GM12872 (cell line): ENCODE data around the gene TEX54.

Experiments
- TF ChIP-seq, protein P1 (sequence below): IDR thresholded peaks from 3 replicates; pipeline ENCODE4 v1.5.1; 2011; ENCODE audit warnings: low read depth, mild to moderate bottlenecking, low read length, moderate library complexity; ENCODE audit not compliant: insufficient read depth

The TEX54 gene

DNA sequence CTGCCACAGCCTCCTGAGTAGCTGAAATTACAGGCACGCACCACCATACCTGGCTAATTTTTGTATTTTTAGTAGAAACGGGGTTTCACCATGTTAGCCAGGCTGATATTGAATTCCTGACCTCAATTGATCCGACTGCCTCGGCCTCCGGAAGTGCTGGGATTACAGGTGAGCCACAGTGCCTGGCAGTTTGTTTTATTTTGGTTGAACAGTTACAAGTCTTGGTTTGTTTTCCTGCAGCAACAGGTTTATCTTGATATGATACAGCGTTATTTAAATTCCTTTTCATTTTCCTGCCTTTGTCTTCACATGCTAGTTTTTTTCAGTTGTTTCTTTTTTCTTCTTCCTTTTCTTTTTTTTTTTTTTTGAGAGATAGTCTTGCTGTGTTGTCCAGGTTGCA is 44.1 kb upstream of the TEX54 start:
- TF ChIP-seq, protein P1, sequence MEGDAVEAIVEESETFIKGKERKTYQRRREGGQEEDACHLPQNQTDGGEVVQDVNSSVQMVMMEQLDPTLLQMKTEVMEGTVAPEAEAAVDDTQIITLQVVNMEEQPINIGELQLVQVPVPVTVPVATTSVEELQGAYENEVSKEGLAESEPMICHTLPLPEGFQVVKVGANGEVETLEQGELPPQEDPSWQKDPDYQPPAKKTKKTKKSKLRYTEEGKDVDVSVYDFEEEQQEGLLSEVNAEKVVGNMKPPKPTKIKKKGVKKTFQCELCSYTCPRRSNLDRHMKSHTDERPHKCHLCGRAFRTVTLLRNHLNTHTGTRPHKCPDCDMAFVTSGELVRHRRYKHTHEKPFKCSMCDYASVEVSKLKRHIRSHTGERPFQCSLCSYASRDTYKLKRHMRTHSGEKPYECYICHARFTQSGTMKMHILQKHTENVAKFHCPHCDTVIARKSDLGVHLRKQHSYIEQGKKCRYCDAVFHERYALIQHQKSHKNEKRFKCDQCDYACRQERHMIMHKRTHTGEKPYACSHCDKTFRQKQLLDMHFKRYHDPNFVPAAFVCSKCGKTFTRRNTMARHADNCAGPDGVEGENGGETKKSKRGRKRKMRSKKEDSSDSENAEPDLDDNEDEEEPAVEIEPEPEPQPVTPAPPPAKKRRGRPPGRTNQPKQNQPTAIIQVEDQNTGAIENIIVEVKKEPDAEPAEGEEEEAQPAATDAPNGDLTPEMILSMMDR, result no peak

DNA sequence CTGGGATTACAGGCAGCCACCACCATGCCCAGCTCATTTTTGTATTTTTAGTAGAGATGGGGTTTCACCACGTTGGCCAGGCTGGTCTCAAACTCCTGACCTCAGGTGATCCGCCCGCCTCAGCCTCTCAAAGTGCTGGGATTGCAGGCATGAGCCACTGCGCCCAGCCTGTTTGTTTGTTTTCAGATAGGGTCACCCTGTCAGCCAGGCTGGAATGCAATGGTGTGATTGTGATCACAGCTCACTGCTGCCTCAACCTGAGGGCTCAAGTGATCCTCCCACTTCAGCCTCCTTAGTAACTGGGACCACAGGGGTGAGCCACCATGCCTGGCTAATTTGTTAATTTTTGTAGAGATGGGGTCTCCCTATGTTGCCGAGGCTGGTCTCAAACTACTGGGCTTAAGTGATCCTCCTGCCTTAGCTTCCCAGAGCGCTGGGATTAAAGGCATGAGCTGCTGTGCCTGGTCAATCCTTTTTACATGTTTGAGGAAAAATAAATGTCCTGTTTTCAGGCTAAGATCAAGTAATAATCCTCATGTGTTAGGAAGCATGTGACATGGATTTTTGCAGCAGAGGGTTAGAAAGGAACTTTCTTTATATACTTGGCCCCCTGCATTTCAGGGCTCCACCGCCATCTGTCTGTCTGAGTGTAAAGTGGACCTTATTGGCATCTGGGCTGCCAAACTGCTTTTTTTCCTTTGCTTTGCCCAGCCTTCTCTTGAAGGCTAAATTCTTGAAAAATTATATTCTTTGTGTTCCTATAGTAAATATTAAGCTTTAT is 43.2 kb upstream of the TEX54 start:
- TF ChIP-seq, protein P1, result no peak

DNA sequence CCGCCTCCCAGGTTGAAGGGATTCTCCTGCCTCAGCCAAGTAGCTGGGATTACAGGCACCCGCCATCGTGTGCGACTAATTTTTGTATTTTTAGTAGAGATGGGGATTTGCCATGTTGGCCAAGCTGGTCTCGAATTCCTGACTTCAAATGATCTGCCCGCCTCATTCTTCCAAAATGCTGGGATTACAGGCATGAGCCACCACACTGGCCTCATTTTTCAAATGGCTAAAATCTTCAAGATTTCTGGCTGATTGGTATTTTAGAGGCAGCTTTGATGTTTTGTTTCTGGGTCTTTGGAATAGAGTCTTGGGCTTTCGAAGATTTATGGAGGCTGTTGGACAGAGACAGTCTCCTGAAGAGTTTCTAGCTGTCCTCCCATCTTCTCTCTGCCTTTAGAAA is 42.2 kb upstream of the TEX54 start:
- TF ChIP-seq, protein P1, result no peak

DNA sequence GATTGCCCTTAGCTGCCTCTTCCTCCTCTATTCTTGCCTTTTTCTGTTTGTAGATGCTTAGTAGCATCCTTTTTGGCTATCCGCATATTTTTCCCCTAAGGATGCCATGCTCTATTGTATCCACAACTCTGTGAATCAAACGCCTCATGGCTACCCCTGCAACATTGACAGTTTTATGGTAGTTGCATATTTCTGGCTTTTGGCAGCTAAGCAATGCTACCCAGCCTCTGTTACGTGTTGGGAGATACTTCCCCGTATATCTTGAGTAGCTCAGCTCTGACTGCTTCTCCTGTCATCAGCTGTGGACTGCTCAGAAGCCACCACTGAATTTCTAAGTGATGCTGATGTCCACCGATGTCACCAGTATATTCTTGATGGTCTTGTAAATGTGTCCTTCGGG is 33.0 kb upstream of the TEX54 start:
- TF ChIP-seq, protein P1, result no peak

DNA sequence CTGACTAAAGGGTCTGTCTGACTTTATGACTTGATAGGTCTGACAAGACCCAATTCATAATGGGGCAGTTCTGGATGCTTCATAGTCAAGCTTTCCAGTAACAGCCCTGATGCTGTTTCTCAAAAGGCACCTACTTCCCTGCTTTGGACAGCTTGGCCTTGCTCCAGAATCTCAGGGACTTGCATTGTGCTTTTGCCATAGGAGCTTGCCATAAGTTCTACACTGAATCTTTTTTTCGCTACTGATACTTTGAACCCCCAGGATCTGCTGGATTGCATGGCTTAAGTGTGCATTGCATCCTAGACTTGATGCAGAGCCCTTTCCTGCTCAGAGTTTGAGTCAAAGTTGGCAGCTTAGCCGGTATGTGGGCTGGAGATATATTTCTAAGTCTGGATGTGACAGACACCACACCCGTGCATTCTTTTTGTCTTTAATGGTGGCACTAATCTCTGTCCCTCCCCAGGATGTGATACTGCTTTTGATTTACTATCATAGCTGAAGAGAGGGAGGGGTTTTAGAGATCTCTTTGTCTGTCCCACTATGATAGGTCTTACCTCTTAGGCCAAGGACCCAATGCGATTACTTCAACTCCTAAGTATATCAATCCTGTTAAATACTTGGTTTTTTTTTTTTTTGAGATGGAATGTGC is 31.2 kb upstream of the TEX54 start:
- TF ChIP-seq, protein P1, result no peak

DNA sequence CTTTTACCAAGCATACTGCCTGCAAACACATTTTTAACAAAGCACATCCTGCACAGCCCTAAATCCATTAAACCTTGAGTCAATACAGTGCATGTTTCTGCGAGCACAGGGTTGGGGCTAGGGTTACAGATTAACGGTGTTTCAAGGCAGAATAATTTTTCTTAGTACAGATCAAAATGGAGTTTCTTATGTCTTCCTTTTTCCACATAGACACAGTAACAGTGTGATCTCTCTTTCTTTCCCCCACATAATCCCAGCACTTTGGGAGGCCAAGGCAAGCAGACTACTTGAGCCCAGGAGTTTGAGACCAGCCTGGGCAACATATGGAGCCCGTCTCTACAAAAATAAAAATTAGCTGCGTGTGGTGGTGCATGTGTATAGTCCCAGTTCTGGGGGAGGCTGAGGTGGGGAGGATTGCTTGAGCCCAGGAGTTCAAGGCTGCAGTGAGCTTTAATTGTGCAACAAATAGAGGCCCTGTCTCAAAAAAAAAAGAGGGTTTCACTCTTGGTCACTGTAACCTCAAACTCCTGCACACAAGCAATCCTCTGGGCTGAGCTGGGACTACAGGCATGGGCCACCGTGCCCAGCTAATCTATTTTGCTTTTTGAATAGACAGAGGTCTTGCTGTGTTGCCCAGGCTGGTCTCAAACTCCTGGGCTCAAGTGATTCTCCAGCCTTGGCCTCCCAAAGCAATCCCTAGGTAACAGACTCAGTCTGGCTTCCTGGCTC is 28.4 kb upstream of the TEX54 start:
- TF ChIP-seq, protein P1, result no peak

DNA sequence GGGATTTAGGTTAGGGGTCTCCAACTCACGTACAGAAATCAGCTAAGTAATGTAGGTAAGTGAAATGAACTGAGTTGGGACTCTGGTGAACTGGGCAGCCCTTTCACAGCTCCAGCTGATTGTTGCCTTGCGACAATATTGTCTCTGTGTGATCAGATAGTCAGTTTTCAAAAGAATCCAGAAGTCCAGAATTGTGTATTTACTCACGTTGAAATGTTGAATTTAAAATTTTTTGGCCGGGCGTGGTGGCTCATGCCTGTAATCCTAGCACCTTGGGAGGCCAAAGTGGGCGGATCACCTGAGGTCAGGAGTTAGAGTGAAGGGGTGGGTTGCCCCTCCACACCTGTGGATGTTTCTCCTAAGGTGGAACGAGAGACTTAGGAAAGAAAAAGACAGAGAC is 25.6 kb upstream of the TEX54 start:
- TF ChIP-seq, protein P1, result no peak
